Mucosa of descending colon (tissue), 3 donors: ENCODE data around the gene RASSF5. TPM values are rescaled to one million over a fixed set of nuclear protein-coding genes. Genes with fewer than 3 reads are reported as not detected.

ENCODE experiments used
- ATAC-seq: fragments of 200-7000 bp; cut with Tn5 transposase; one replicate; pipeline ENCODE4 v1.9.1; 2020; ENCODE audit warnings: mild to moderate bottlenecking, moderate library complexity
- DNase-seq, 3 donors: peaks; one replicate each; pipeline ENCODE4 v3.0.0-alpha.2; 2020
- H3K36me3 ChIP-seq: fragments of 200-600 bp; one replicate; pipeline ENCODE4 v1.8.0; 2021; ENCODE audit warnings: low read depth, mild to moderate bottlenecking
- H3K4me1 ChIP-seq: fragments of 200-600 bp; one replicate; pipeline ENCODE4 v1.8.0; 2021; ENCODE audit warnings: low read depth, mild to moderate bottlenecking
- H3K4me3 ChIP-seq: fragments of 200-600 bp; one replicate; pipeline ENCODE4 v1.8.0; 2021; ENCODE audit warnings: mild to moderate bottlenecking
- H3K9me3 ChIP-seq: fragments of 200-600 bp; one replicate; pipeline ENCODE4 v1.8.0; 2021; ENCODE audit warnings: mild to moderate bottlenecking
- intact Hi-C, 2 donors: fragments of 100-400 bp; cut with DNase I in 1 of 2; cut with micrococcal nuclease in 1 of 2; formaldehyde crosslinking; loops; one replicate each; pipeline versions ENCODE4 v1.11.0 to v1.11.1; 2022; cut with DNase I, micrococcal nuclease
- total RNA-seq, 3 donors: library from RNA; stranded (reverse); fragmentation: NEBNext Ultra II Directional in 2 of 3; extraction: Animal tissue kit (Norgen Biotek cat#: 25700) in 2 of 3; gene quantifications; one replicate each; pipeline versions ENCODE4 v1.2.1 to v1.2.4, GENCODE V29; 2021 to 2023
- TF ChIP-seq, protein P1 (sequence below): fragments of 200-600 bp; IDR thresholded peaks from one replicate; pipeline ENCODE4 v1.8.0; 2022; ENCODE audit warnings: antibody characterized with exemption, mild to moderate bottlenecking
- donor health status: DM: no; HTN: no; CAD: no; lungs with moderate emphysema.
- donor health status: DM: no; HTN: no; CAD: no.
- donor health status: DM: no; HTN: yes; CAD: no.

RASSF5 gene
- total RNA-seq, 3 donors from 2014 or later: 5.3 to 7.6 (median 5.8) TPM

DNA sequence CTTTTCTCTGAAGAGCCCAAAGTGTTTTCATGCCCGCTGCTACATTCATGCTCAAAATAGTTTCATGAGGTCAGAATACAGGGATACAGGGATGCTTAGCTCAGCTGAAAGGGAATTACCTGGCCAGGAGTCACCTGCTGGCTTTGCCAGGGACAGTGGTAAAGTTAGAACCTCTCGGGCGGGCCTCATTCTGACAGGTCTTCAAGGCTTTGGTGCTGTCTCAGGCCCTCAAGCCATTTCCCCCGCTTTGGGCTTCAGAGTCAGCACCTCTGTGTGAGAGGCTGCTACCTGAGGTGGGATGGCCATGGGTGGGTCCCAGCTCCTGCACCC lies 5.5 kb downstream of the RASSF5 start:
- DNase-seq (peak in 1 of 3 donors; percentile 9), ATAC-seq (no peak)
- no peaks in the 10 kb centered on the region for H3K9me3 ChIP-seq
- TF ChIP-seq, protein P1, sequence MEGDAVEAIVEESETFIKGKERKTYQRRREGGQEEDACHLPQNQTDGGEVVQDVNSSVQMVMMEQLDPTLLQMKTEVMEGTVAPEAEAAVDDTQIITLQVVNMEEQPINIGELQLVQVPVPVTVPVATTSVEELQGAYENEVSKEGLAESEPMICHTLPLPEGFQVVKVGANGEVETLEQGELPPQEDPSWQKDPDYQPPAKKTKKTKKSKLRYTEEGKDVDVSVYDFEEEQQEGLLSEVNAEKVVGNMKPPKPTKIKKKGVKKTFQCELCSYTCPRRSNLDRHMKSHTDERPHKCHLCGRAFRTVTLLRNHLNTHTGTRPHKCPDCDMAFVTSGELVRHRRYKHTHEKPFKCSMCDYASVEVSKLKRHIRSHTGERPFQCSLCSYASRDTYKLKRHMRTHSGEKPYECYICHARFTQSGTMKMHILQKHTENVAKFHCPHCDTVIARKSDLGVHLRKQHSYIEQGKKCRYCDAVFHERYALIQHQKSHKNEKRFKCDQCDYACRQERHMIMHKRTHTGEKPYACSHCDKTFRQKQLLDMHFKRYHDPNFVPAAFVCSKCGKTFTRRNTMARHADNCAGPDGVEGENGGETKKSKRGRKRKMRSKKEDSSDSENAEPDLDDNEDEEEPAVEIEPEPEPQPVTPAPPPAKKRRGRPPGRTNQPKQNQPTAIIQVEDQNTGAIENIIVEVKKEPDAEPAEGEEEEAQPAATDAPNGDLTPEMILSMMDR: no peak
- H3K4me1 ChIP-seq: peaks cover 7% of the 10 kb centered on the region
- no peaks in the 10 kb centered on the region for H3K36me3 ChIP-seq
- H3K4me3 ChIP-seq: no peak overlapping the region
- intact Hi-C loops: no loop called here

DNA sequence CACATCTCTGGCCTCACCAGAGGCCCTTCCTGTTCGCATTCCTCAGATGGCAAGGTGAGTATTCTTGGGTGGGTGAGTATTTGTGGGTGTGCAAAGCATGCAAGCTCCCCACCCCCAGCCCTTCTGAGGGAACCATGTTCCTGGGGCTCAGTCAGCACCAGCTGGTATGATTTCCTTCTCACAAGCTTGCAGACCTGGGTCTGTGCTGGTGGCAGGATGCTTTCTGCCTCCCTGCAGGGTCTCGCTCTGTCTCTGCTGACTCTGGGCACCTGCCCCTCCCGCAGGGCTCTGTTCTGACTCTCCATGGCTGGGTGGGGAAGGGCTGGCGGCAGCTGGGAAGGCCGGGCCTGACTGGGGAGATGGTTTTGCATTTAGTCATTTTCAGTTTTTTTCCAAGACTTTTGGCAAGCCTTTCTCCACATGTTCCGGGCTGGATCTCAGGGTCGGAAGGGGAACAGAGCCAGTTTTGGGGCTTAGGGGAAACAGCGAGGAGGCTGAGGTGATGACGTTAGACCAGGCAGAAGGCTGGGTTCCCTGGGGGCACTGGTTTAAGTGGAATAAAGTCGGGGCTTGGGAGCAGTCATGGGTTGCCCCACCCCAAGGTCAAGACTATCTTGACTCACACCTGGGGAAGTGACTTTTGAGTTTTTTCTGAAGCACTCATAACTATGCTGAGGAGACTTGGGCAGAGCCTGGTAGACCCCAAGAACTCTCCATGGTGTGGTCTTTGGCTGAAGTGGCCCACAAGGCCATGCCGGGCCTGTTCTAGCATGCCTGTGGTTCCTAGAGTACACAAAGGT lies 6.2 kb downstream of the RASSF5 start:
- H3K36me3 ChIP-seq: no peaks in the 10 kb centered on the region
- peaks cover under 1% of the 10 kb centered on the region for H3K4me1 ChIP-seq
- H3K9me3 ChIP-seq: no peaks in the 10 kb centered on the region
- ATAC-seq (peak; percentile 59), DNase-seq (peak in 2 of 3 donors; percentile 39 to 68)
- H3K4me3 ChIP-seq: no peak overlapping the region
- intact Hi-C loops: no loop called here
- TF ChIP-seq, protein P1: no peak

DNA sequence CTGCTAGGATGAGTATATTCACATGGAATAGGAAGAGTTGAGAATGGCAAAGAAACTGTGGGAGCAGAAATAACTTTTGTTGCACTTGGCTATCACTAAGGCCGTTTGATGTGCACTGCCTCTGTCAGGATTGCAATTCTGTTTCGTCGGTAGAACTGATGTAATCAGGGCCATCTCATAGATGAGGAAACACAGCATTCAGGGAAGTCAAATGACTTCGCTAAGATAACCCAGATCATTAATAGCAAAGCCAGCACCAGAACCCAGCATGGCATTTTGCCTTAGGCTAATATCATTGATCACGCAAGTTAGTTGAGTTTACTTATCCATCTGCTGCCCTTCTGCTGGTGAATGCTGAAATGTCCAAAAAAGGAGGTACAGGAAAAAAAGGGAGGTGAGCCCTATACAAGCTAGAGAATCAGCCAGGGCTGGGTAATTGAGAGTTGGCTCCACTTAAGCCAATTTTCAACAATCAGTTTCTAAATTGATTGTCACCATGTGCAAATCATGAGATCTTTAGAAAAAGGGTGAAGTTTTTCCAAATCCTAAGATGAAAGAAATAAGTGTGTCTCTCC lies 7.6 kb downstream of the RASSF5 start:
- DNase-seq: no peak
- Histone ChIP-seq H3K4me1 (no peaks in the 10 kb centered on the region), H3K9me3 (no peaks in the 10 kb centered on the region), H3K4me3 (no peak overlapping the region), H3K36me3 (no peaks in the 10 kb centered on the region)
- intact Hi-C loops: no loop called here
- TF ChIP-seq, protein P1: no peak
- ATAC-seq: no peak

DNA sequence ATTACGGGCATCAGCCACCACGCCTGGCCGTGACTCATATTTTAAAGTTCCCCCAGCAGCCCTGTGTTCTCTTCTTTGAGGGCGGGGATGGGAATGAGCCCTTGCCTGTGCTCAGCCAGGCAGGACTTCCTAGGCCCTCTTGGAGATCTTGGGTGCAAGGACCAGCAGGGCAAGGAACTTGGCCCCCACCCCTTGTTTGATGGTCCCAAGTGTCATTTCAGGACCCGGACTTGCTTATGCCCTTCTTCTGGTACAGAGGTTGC lies 9.3 kb downstream of the RASSF5 start:
- no peak for DNase-seq
- Histone ChIP-seq H3K4me1 (no peaks in the 10 kb centered on the region), H3K36me3 (no peaks in the 10 kb centered on the region), H3K9me3 (no peaks in the 10 kb centered on the region), H3K4me3 (no peak overlapping the region)
- TF ChIP-seq, protein P1: no peak
- intact Hi-C loops: no loop called here
- ATAC-seq: no peak

DNA sequence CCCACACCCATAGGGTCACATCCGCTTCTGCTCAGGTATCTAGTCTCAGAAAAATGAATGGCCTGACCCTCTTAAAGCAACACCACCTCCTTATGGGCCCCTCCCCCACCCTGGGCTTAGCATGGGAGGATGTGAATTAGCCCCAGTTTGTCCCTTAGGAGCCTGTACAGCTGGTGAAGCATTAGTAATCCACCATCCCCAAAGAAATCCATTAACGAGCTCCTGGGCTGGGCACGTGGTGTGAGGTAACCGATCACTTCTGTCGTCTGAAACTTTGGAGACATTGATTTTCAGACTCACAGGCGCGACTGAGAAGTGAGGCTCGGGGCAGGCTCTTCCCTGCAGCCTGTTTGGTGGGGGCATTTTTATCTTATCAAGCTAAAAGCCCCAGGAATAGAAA lies 10.5 kb downstream of the RASSF5 start:
- ATAC-seq (no peak), DNase-seq (no peak)
- H3K9me3 ChIP-seq: no peaks in the 10 kb centered on the region
- no peak overlapping the region for H3K4me3 ChIP-seq
- TF ChIP-seq, protein P1: no peak
- intact Hi-C loops: no loop called here
- no peaks in the 10 kb centered on the region for H3K36me3 ChIP-seq
- H3K4me1 ChIP-seq: no peaks in the 10 kb centered on the region
